ENCODE data around the gene CHAT. TPM values are rescaled to one million over a fixed set of nuclear protein-coding genes. Genes with fewer than 3 reads are reported as not detected.

The CHAT gene
- polyA plus RNA-seq, 2 of the 4 experiments (the other 2 are of a cell fraction): not detected

DNA sequence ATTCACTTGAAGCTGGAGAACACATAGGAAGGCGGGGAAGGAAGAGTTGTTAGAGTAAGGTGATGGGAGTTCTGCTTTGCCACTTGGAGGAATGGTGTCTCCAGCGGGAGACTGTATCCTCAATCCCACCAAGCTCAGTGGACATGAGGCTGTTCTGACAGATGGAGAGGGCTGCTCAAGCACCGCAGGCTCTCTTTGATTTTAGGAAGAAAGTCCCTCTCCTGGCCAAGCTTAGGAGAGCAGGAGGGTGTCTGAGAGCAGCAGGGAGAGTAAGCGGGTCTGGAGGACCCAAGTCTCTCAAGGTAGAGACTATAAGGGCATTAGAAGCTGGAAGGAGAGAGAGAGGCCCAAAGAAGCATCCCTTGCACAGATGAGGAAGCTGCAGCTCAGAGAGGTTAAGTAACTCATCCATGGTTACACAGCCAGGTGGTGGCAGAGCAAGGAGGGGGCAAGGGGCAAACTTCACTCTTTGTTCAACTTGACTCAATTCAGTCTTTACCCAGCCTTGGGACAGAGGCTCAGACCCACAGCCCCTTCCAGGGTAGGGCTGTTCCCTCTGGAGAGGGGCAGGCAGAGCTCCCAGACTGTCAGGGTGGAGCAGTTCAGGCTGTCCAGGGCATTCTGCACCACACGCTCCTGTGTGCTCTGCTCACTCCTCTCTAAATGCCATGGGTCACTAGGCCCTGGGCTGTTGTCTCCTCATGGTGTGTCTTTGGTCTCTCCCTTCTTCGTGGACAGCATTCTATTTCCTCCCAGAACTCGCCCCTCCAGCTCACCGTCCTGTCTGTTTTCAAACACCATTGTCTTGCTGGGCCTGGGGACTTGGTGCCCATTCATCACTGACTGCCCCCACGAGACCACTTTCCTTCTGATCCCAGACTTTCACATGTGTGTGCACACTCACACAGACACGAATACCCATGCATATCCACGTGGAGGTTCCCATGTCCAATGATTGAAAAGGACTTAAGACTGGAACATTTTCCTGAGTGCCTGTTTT, 8.9 kb downstream of the CHAT start:
- Histone ChIP-seq H3K27ac (no peak overlapping the region), H3K4me1 (no peaks in the 10 kb centered on the region), H3K4me2 (no peak overlapping the region), H3K9me3 (no peaks in the 10 kb centered on the region), H3K4me3 (no peak overlapping the region)
- TF ChIP-seq POLR2AphosphoS2 (conservative IDR thresholded peaks at IDR 0.05; ENCODE audit: low read length): no peak
- TF ChIP-seq RAD21 (conservative IDR thresholded peaks at IDR 0.05 in 1 of 2, IDR thresholded peaks at IDR 0.05 in 1 of 2): no peak
- no peak for TF ChIP-seq ZNF302 (CRISPR knock-in tag; IDR thresholded peaks at IDR 0.05)
- TF ChIP-seq FOSB (CRISPR knock-in tag; IDR thresholded peaks at IDR 0.05): no peak
- TF ChIP-seq, protein P1, sequence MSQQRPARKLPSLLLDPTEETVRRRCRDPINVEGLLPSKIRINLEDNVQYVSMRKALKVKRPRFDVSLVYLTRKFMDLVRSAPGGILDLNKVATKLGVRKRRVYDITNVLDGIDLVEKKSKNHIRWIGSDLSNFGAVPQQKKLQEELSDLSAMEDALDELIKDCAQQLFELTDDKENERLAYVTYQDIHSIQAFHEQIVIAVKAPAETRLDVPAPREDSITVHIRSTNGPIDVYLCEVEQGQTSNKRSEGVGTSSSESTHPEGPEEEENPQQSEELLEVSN (IDR thresholded peaks at IDR 0.05; ENCODE audit: borderline replicate concordance, low read depth): no peak
- TF ChIP-seq, protein P2, sequence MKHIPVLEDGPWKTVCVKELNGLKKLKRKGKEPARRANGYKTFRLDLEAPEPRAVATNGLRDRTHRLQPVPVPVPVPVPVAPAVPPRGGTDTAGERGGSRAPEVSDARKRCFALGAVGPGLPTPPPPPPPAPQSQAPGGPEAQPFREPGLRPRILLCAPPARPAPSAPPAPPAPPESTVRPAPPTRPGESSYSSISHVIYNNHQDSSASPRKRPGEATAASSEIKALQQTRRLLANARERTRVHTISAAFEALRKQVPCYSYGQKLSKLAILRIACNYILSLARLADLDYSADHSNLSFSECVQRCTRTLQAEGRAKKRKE (CRISPR knock-in tag; IDR thresholded peaks at IDR 0.05; ENCODE audit: low read depth): no peak
- no peak for TF ChIP-seq TFCP2L1 (CRISPR knock-in tag; IDR thresholded peaks at IDR 0.05)
- TF ChIP-seq SREBF2 (IDR thresholded peaks at IDR 0.05): no peak
- CTCF ChIA-PET: interaction anchor here (3.1 kb wide), 1 partner anchor 30 kb away, joined by 11 read pairs; no protein-coding TSS in a partner anchor
- WGBS (ENCODE audit: missing lambda C conversion rate): 22% methylated on average over 11 of the region's 11 CpGs
- POLR2A ChIA-PET: no interaction called here
- DNase-seq (ENCODE audit: low read depth in 1 of 2, low spot score in 1 of 2) (no peak), ATAC-seq (no peak; a peak in 1 of 6 replicates), FAIRE-seq (no peak)

DNA sequence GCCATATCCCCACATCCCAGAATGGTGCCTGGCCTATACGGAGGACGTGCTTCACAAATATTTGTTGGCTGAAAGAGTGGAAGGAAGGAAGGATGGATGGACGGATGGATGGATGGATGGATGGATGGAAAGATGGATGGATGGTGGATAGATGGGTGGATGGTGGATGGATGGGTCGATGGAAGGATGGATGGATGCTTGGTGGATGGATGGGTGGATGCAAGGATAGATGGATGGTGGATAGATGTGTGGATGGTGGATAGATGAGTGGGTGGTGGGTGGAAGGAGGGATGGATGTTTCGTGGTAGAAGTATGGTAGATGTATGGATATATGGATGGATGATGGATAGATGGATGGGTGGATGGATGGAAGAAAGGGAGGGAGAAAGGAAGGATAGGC, 10.8 kb downstream of the CHAT start:
- H3K27ac ChIP-seq: no peak overlapping the region
- H3K9me3 ChIP-seq: no peaks in the 10 kb centered on the region
- FAIRE-seq (no peak), DNase-seq (ENCODE audit: low read depth in 1 of 2, low spot score in 1 of 2) (no peak), ATAC-seq (no peak)
- no peak overlapping the region for H3K4me3 ChIP-seq
- no peaks in the 10 kb centered on the region for H3K4me1 ChIP-seq
- no peak for TF ChIP-seq PHF8 (IDR thresholded peaks at IDR 0.05; ENCODE audit: borderline replicate concordance, low read depth)
- no peak for TF ChIP-seq RAD21 (conservative IDR thresholded peaks at IDR 0.05 in 1 of 2, IDR thresholded peaks at IDR 0.05 in 1 of 2)
- TF ChIP-seq RNF2 (IDR thresholded peaks at IDR 0.05; ENCODE audit: borderline replicate concordance, low read depth): no peak
- no peak for TF ChIP-seq JUN (IDR thresholded peaks at IDR 0.05)
- TF ChIP-seq, protein P3, sequence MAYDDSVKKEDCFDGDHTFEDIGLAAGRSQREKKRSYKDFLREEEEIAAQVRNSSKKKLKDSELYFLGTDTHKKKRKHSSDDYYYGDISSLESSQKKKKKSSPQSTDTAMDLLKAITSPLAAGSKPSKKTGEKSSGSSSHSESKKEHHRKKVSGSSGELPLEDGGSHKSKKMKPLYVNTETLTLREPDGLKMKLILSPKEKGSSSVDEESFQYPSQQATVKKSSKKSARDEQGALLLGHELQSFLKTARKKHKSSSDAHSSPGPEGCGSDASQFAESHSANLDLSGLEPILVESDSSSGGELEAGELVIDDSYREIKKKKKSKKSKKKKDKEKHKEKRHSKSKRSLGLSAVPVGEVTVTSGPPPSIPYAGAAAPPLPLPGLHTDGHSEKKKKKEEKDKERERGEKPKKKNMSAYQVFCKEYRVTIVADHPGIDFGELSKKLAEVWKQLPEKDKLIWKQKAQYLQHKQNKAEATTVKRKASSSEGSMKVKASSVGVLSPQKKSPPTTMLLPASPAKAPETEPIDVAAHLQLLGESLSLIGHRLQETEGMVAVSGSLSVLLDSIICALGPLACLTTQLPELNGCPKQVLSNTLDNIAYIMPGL (CRISPR knock-in tag; IDR thresholded peaks at IDR 0.05; ENCODE audit: borderline replicate concordance): no peak
- TF ChIP-seq CHD4 (IDR thresholded peaks at IDR 0.05; ENCODE audit: borderline replicate concordance): no peak
- no peak for TF ChIP-seq ESRRA (IDR thresholded peaks at IDR 0.05; ENCODE audit: borderline replicate concordance, low read length)
- TF ChIP-seq GATA3 (IDR thresholded peaks at IDR 0.05; ENCODE audit: borderline replicate concordance): no peak
- no peak for TF ChIP-seq MAZ (IDR thresholded peaks at IDR 0.05; ENCODE audit: borderline replicate concordance, low read depth, low read length)
- no peak for TF ChIP-seq CBX8 (IDR thresholded peaks at IDR 0.05)
- TF ChIP-seq USF2 (IDR thresholded peaks at IDR 0.05): no peak
- ChIA-PET POLR2A (no interaction called here), CTCF (no interaction called here)
- H3K4me2 ChIP-seq: no peak overlapping the region
- WGBS (ENCODE audit: missing lambda C conversion rate): 6% methylated on average over 5 of the region's 5 CpGs

Data from A549 (cell line).